ENCODE data around the gene PDIK1L.
"Not testable (repeated sequence)": the region's sequence is repeated elsewhere in the genome, so short reads cannot be mapped to it uniquely, and the experiment has no call there.

The PDIK1L gene

GRCh38 chr1:26090893-26091292 is 20.7 kb upstream of the PDIK1L start:
- TF ChIP-seq CTCF (IDR thresholded peaks at IDR 0.05; ENCODE audit: extremely low read depth, missing control alignments): no peak

DNA sequence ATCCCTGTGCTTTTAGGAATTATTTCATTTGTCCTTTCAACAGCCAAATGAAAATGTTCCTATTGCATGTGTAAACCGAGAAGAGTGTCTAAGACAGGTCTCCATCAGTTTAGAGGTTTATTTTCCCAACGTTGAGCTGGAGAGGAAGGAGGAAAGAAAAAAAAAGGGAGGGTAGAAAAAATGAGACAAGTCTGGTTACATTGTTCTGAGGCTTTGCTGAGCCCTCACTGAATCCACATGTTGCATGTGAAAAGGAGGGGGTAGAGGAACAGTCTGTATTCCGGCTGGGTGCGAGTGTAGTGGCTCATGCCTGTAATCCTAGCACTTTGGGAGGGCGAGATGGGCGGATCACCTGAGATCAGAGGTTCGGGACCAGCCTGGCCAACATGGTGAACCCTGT is 19.2 kb upstream of the PDIK1L start:
- TF ChIP-seq CTCF (IDR thresholded peaks at IDR 0.05; ENCODE audit: extremely low read depth, missing control alignments): no peak
- no peak for DNase-seq (ENCODE audit: low spot score)

More at GRCh38 chr1:26090893-26091292, 20.7 kb upstream of the PDIK1L start:
- no peak for DNase-seq (ENCODE audit: low spot score)

DNA sequence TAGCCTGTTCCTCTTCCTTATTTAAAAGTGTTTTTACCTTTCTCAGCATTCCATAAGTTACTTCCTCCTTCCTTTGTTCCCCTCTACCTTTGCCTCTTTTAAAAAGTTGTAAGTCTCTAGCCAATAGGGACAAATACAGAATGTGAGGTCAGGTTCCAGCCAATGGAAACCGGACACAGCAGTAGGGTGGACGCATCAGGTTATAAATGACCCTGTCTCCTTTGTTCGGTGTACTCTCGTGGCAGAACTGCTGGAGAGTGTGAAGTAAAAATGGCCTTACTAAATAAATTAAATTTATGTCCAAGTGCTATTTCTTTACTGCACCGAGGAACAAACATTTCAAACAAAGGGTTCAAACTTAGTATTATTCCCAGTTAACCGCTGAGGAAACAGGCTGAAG is 18.1 kb upstream of the PDIK1L start:
- not testable (repeated sequence) for DNase-seq (ENCODE audit: low spot score)

DNA sequence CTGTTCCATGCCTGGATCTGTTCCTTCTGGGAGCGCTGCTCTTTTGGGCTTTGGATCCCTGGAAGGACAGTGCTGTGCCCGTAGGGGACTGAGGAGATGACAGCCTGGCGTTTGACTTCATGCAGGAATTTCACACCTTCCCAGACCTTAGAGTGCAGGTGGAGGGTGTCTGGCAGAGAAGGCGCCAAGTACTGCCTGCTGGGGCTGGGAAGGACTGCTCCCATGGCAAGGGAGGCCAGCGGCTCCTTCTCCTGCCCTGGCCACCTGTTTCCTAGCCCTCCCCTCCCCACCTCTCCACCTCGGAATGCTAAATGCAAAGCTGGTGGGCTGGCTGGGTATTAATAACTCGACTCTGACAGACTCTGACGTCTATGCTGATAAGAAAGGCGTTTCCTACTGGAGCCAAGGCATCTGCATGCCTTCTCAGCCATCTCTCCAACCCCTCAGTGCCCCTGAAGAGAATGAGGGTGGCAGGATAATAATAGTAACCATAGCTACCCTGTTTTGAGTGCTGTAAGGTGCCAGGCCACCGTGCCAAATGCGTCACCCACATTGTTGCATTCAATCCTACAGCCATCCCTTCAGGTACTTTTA is 17.5 kb upstream of the PDIK1L start:
- TF ChIP-seq CTCF (IDR thresholded peaks at IDR 0.05; ENCODE audit: extremely low read depth, missing control alignments): no peak
- no peak for DNase-seq (ENCODE audit: low spot score)

- TF ChIP-seq CTCF (IDR thresholded peaks at IDR 0.05; ENCODE audit: extremely low read depth, missing control alignments): no peak
- no peak for DNase-seq (ENCODE audit: low spot score)
These were observed 16.8 kb upstream of the PDIK1L start for GRCh38 chr1:26094677-26095383.

DNA sequence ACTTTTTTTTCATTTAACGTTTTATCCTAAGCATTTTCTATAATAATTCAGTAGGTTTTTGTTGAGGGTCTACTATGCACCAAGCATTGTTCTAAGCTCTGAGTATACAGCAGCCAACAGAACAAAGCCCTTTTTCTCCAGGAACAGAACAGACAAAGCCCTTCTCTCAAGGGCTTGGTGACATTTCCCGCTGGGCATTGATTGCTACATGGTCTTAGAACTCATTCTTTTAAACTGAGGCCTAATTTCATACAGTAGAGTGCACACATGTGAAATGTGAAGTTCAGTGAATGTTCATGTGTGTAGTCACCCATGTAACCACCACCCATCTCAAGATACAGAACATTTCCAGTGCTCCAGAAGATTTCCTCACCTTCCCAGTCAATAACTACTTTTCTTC is 15.2 kb upstream of the PDIK1L start:
- no peak for DNase-seq (ENCODE audit: low spot score)
- TF ChIP-seq CTCF (IDR thresholded peaks at IDR 0.05; ENCODE audit: extremely low read depth, missing control alignments): no peak

- DNase-seq (ENCODE audit: low spot score): no peak
- no peak for TF ChIP-seq CTCF (IDR thresholded peaks at IDR 0.05; ENCODE audit: extremely low read depth, missing control alignments)
These were observed 13.9 kb upstream of the PDIK1L start for GRCh38 chr1:26097696-26098095.

DNA sequence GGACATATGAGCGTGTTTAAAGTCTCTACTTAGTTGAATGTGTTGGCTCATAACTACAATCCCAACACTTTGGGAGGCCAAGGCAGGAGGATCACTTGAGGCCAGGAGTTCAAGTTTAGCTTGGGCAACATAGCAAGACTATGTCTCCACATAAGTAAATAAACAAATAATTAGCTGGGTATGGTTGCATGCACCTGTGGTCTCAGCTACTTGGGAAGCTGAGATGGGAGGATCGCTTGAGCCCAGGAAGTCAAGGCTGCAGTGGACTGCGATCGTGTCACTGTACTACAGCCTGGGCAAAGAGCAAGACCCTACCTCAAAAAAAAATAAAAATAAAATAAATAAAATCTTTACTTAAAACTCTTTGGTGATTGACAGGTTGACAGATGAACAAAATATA is 13.0 kb upstream of the PDIK1L start:
- DNase-seq (ENCODE audit: low spot score): no peak
- TF ChIP-seq CTCF (IDR thresholded peaks at IDR 0.05; ENCODE audit: extremely low read depth, missing control alignments): no peak

Measured in GM20000 (cell line).